HG03139 (cell line): ENCODE results near the gene CEP72.
"Not testable (repeated sequence)": the region's sequence is repeated elsewhere in the genome, so short reads cannot be mapped to it uniquely, and the experiment has no call there.

ENCODE experiments used
- ATAC-seq: cut with Tn5 transposase; IDR thresholded peaks from one replicate; pipeline ENCODE4 v1.9.1; 2021; ENCODE audit not compliant: unreplicated experiment

CEP72 gene

GRCh38 chr5:597871-598563 is 14.1 kb upstream of the CEP72 start:
- no peak for ATAC-seq

- ATAC-seq, result no peak
These were observed 13.6 kb upstream of the CEP72 start for GRCh38 chr5:598564-598890.

- no peak for ATAC-seq
These were observed 11.1 kb upstream of the CEP72 start for GRCh38 chr5:600886-601541.

DNA sequence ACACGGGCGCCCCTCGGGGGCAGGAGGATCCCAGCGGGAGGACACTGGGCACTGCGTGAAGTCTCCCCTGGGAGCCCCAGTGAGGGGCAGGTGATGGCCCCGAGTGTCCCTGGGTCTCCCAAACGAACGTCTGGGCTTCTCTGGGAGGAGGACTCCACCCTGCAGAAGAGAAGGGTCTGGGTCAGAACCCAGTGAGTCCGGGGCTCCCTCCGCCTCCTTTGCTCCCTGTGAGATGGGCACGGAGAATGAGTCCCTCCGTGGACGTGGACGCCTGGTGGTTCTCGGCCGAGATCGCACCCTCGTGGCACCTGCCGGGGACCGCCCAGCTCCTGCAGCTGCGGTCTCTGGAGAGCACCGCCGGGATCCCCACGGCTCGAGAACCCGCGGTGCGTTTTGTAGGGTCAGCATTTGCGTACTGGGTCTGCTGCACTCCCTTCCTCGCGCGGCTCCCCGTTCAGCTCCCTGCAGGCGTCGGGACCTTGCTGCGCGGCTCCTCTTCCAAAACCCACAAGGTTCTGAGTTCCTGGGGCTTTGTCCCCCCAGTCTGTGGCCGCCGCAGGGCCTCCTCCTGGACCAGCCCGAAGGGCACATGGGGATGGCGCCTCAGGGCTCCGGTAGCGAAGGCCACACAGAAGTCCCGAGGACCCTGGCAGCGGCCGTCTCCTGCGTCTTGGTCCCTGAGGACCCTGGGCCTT is 10.2 kb upstream of the CEP72 start:
- ATAC-seq, result no peak

- no peak for ATAC-seq
These were observed 9.6 kb upstream of the CEP72 start for GRCh38 chr5:602466-603035.

GRCh38 chr5:603081-603998 is 8.8 kb upstream of the CEP72 start:
- ATAC-seq, result no peak

DNA sequence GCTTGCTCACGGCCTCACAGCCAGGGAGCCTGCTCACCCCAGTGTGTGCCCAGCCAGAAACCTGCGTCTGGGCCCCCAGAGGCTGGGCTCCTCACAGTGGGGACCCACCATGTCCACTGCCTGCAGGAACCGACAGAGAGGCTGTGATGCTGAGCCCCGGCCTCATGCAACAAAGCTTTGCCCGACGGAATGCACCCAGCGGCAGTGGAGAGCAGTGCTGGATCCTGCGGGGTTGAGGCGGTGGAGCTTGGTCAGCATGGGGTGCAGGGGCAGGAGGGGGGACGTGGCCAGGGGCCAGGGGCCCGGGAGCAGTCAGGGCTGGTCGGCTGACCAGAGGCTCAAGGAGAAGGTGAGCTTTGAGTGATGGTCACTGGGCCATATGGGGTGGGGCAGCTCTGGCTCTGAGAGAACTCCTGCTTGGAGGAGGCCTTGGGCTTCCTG is 7.7 kb upstream of the CEP72 start:
- ATAC-seq, result no peak

GRCh38 chr5:605090-605489 is 7.0 kb upstream of the CEP72 start:
- not testable (repeated sequence) for ATAC-seq

DNA sequence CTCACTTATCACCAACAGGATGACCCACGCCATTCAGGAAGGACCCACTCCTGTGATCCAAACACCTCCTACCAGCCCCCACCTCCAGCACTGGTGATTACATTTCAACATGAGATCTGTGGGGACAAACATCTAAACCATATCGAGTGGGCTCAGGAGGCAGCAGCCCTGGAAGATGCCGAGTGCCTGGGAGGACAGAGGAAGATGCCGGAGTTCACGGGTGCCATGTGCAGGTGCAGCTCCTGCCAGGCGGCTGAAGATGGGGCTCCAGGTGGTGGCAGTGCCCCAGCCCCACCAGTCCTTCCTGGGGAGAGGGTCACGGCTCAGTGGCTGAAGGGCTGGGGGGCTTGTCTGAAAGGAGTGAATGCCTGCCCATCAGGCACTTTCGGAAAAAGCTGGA is 6.1 kb upstream of the CEP72 start:
- ATAC-seq, result no peak

GRCh38 chr5:606526-607399 is 5.4 kb upstream of the CEP72 start:
- no peak for ATAC-seq

DNA sequence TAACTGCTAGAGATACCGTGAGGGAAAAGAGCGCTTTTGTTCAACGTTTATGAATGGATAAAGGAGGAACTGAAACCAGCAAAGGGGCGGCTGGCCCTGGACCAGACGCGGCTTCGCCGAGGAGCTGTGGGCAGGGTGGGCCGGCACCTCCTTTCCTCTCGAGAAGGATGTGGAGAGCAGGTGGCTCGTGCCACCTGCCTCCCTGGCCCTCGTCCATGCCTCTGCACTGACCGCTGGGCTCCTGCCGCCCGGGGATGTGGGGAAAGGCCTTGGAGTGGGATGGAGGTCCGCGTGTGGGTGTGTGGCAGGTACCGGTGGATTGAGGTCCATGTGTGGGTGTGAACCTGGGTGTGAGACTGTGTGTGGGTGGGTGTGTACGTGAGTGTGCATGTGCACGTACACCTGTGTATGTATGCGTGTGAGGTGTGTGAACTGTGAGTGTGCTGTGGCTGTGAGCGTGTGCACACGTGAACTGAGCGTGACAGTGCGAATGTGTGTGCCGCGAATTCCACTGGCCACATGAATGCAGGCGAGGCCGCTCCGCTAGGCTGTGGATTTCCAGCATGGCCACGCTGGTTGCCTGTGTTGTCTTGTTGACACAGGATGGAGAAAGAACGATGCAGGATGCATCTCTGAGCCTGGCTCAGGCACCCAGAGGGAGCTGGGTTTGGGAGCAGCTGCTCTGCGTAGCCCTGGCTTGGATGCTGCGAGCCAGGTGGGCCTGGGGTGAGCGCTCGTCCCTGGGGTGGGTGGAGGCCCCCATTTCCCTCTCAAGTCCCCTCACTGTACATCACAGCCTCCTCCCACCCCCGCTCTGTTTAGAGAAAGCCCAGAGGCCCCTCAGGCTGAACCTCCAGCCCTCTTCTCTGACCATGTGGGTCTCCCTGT is 4.4 kb upstream of the CEP72 start:
- ATAC-seq, result no peak

DNA sequence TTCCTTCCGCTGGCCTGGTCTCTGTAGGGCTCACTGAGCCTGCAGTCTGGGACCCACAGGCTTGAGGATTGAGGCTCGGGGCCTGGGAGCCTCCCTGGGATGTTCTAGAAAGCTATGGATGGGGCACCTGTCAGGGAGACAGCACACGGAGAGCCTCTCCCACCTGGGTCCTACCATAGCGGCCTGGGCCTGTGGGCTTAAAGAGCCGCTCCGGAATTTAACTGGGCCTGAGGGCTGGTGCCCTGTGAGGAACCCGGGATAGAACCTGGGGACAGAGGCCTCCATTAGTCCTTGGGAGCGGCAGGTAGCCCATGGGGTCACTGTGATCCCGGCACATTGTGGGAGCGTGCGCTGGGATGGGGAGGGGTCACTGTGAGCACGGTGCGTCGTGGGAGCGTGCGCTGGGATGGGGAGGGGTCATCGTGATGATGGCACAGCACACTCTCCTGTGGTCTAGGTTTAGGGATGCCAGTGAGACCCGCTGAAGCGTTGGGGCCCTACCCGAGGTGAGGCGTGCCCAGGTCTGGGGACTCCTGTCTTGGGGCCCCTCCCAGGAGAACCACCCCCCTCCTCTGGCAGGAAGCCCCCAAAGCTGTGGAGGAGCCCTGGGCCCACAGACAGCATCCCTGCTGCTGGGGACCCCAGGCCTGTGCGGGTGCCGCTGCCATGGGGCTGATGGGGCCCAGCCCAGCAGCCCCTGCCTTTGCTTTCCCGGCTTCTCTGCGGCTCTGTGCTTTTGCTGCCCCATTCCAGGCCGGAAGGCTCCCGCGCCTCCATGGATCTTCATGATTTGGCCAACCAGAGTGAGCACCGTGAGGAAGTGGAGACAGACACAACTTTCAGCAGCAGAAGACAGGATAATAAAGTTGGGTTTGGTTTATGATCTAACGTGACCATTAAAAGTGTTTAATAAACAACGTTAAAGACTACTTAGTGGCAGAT is 3.4 kb upstream of the CEP72 start:
- ATAC-seq, result no peak

GRCh38 chr5:609506-609905 is 2.6 kb upstream of the CEP72 start:
- ATAC-seq, result no peak

GRCh38 chr5:610011-610743 is 2.0 kb upstream of the CEP72 start:
- ATAC-seq, result no peak

DNA sequence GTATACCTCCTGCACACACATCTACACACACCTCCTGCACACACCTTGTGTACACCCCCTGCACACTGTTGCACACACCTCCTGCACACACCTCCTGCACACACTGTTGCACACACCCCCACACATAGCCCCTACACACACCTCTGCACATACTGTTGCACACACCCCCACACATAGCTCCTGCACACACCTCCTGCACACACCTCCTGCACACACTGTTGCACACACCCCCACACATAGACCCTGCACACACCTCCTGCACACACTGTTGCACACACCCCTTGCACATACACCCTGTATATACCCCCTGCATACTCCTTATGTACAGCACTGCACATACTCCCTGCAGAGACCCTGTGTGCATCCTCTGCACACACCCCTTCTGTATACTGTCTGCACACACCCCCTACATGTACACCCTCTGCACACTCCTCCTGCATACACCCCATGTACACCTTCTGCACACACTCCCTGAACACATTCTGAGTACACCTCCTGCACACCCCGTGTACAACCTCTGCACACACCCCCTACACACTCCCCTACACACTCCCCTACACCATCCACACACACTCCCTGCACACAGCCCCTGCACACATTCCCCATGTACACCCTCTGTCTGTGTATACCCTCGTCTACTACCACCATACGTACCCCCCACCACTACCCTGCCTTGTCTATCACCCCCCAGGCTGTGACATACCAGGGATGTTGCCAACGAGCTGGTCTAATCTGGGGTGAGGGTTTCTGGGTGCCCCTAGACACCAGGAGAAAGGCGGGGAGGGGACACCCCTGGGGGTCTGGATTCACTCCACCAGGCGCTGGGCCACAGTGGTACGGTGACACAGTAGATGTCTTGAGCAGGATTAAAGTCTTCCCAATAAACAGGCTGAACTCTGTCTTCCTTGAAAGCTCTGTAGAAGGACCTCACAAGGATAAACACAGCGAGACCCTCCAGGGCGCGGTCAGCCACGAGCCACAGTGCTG is 1.1 kb upstream of the CEP72 start:
- no peak for ATAC-seq
